PC-9 (cell line): ENCODE data around the gene TMEM171. TPM values are rescaled to one million over a fixed set of nuclear protein-coding genes. Genes with fewer than 3 reads are reported as not detected.

Experiments used
- BruUV-seq: library from RNA; stranded (reverse); fragments of 400-500 nt; replicated peaks from 2 replicates; lab custom pipeline; 2021; lab: Mats Ljungman, UMichigan
- CTCF ChIA-PET: fragments of 300-600 bp; sonication (Branson Sonifier 250); formaldehyde crosslinking; loops from one replicate; lab custom pipeline; 2022; ENCODE audit warnings: antibody characterized with exemption; lab: Charles Lee
- POLR2A ChIA-PET: fragments of 300-600 bp; sonication (Branson Sonifier 250); formaldehyde crosslinking; loops from one replicate; lab custom pipeline; 2022; ENCODE audit warnings: antibody characterized with exemption; ENCODE audit not compliant: unreplicated experiment; lab: Charles Lee
- DNase-seq, 2 experiments: peaks; one replicate each; pipeline versions ENCODE4 v3.0.0 to v3.0.0-alpha.2; 2015 to 2022; ENCODE audit warnings: mixed read lengths in 1 of 2
- H2AFZ ChIP-seq: fragments of 200-600 bp; sonication (generic); 2 replicates; pipeline ENCODE4 v1.8.1; 2017; ENCODE audit warnings: antibody characterized with exemption
- H3F3A ChIP-seq: fragments of 200-600 bp; sonication (generic); 2 replicates; pipeline ENCODE4 v1.8.1; 2017; ENCODE audit warnings: antibody characterized with exemption, mild to moderate bottlenecking, low read depth; ENCODE audit not compliant: insufficient read depth
- H3K27ac ChIP-seq: fragments of 200-600 bp; sonication (generic); 2 replicates; pipeline ENCODE4 v1.6.1; 2016; ENCODE audit warnings: mixed run types
- H3K27me3 ChIP-seq: fragments of 200-600 bp; sonication (generic); 2 replicates; pipeline ENCODE4 v1.6.1; 2016; ENCODE audit warnings: low read depth, mixed run types; ENCODE audit not compliant: insufficient read depth
- H3K36me3 ChIP-seq: fragments of 200-600 bp; sonication (generic); 2 replicates; pipeline ENCODE4 v1.6.1; 2016; ENCODE audit warnings: low read depth, mixed run types
- H3K4me1 ChIP-seq: fragments of 200-600 bp; sonication (generic); replicated peaks from 2 replicates; pipeline ENCODE4 v1.6.1; 2016; ENCODE audit warnings: mixed run types; ENCODE audit not compliant: insufficient read depth
- H3K4me2 ChIP-seq: fragments of 200-600 bp; sonication (generic); 2 replicates; pipeline ENCODE4 v1.6.1; 2017; ENCODE audit warnings: mixed run types
- H3K4me3 ChIP-seq: fragments of 200-600 bp; sonication (generic); 2 replicates; pipeline ENCODE4 v1.6.1; 2016; ENCODE audit warnings: mixed run types
- H3K79me2 ChIP-seq: fragments of 200-600 bp; sonication (generic); 2 replicates; pipeline ENCODE4 v1.6.1; 2017; ENCODE audit warnings: low read depth, mixed run types
- H3K9me2 ChIP-seq: fragments of 200-600 bp; sonication (generic); 2 replicates; pipeline ENCODE4 v1.8.1; 2017; ENCODE audit warnings: mild to moderate bottlenecking; ENCODE audit not compliant: insufficient read depth
- H3K9me3 ChIP-seq: fragments of 200-600 bp; sonication (generic); 2 replicates; pipeline ENCODE4 v1.8.1; 2016; ENCODE audit warnings: low read depth; ENCODE audit not compliant: insufficient read depth
- H4K20me1 ChIP-seq: fragments of 200-600 bp; sonication (generic); 2 replicates; pipeline ENCODE4 v1.8.1; 2017; ENCODE audit not compliant: insufficient read depth
- EZH2 ChIP-seq: fragments of 200-600 bp; sonication (generic); IDR thresholded peaks from 2 replicates; pipeline ENCODE4 v1.8.0; 2017; ENCODE audit warnings: antibody characterized with exemption, low read depth
- intact Hi-C: fragments of 100-400 bp; cut with micrococcal nuclease; formaldehyde crosslinking; loops from one replicate; pipeline ENCODE4 v1.10.0; 2022; ENCODE audit not compliant: unreplicated experiment
- total RNA-seq: library from RNA; stranded (reverse); gene quantifications from 2 replicates; pipeline ENCODE4 v1.2.3, GENCODE V29; 2021
- TF ChIP-seq, protein P1 (sequence below): fragments of 200-600 bp; sonication (generic); conservative IDR thresholded peaks from 2 replicates; pipeline ENCODE4 v1.6.1; 2017; ENCODE audit warnings: mixed run types, antibody characterized with exemption, mild to moderate bottlenecking, moderate library complexity

TMEM171 gene
- total RNA-seq, 1 experiment from 2014 or later = 7.8 TPM

DNA sequence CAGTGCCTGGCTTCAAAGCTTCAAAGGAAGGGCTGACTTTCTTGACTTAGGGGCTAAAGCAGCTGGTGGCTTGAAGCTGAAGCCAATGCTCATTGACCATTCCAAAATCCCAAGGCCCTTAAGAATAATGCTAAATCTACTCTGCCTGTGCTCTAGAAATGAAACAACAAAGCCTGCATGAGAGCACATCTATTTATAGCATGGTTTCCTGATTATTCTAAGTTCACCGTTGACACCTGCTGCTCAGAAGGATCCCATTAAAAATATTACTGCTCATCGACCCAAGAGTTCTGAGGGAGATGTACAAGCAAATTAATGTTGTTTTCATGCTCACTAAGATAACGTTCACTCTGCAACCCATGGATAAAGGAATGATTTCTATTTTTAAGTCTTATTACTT lies 59.4 kb downstream of the TMEM171 start:
- CTCF ChIA-PET = no interaction called here
- intact Hi-C loops = no loop called here
- Histone ChIP-seq H3K4me1 (no peaks in the 10 kb centered on the region), H3K79me2 (no peaks in the 10 kb centered on the region), H3K4me3 (no peak overlapping the region), H3K36me3 (no peaks in the 10 kb centered on the region), H3K9me2 (no peaks in the 10 kb centered on the region), H3K27me3 (no peaks in the 10 kb centered on the region), H3K4me2 (no peak overlapping the region), H3K9me3 (no peaks in the 10 kb centered on the region; the same call in 1 of the 2 replicates), H2AFZ (no peak overlapping the region), H4K20me1 (no peaks in the 10 kb centered on the region), H3K27ac (no peak overlapping the region), H3F3A (no peaks in the 10 kb centered on the region)
- TF ChIP-seq, protein P1, sequence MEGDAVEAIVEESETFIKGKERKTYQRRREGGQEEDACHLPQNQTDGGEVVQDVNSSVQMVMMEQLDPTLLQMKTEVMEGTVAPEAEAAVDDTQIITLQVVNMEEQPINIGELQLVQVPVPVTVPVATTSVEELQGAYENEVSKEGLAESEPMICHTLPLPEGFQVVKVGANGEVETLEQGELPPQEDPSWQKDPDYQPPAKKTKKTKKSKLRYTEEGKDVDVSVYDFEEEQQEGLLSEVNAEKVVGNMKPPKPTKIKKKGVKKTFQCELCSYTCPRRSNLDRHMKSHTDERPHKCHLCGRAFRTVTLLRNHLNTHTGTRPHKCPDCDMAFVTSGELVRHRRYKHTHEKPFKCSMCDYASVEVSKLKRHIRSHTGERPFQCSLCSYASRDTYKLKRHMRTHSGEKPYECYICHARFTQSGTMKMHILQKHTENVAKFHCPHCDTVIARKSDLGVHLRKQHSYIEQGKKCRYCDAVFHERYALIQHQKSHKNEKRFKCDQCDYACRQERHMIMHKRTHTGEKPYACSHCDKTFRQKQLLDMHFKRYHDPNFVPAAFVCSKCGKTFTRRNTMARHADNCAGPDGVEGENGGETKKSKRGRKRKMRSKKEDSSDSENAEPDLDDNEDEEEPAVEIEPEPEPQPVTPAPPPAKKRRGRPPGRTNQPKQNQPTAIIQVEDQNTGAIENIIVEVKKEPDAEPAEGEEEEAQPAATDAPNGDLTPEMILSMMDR = no peak
- no peak for TF ChIP-seq EZH2
- POLR2A ChIA-PET = no interaction called here
- DNase-seq = no peak
- no TSS peak for BruUV-seq

DNA sequence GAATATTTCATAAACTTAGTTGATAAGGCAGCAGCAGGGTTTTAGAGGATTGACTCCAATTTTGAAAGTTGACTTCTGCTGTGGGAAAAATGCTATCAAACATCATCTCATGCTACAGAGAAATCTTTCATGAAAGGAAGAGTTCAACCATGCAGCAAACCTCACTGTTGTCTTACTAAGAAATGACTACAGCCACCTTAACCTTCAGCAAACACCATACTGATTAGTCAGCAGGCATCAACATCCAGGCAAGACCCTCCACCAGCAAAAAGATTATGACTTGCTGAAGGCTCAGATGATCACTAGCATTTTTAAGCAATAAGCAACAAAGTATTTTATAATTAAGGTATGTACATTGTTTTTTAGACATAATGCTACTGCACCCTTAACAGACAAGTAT lies 60.2 kb downstream of the TMEM171 start:
- ChIA-PET POLR2A (no interaction called here), CTCF (no interaction called here)
- Histone ChIP-seq H3F3A (no peaks in the 10 kb centered on the region), H2AFZ (no peak overlapping the region), H3K27me3 (no peaks in the 10 kb centered on the region), H3K4me1 (no peaks in the 10 kb centered on the region), H4K20me1 (no peaks in the 10 kb centered on the region), H3K4me3 (no peak overlapping the region), H3K27ac (no peak overlapping the region), H3K79me2 (no peaks in the 10 kb centered on the region), H3K4me2 (no peak overlapping the region), H3K9me3 (no peaks in the 10 kb centered on the region; the same call in none of the 2 replicates), H3K9me2 (no peaks in the 10 kb centered on the region; the same call in 1 of the 2 replicates), H3K36me3 (no peaks in the 10 kb centered on the region)
- intact Hi-C loops = no loop called here
- DNase-seq = no peak
- BruUV-seq = no TSS peak
- TF ChIP-seq, protein P1 = no peak
- no peak for TF ChIP-seq EZH2

Other genes starting within 250 kb of the TMEM171 start
- gene FCHO2, start 164.5 kb upstream of the TMEM171 start, total RNA-seq = 13.6 and 26.1 TPM in 2 replicates
- gene TMEM174, start 52.6 kb downstream of the TMEM171 start, total RNA-seq = not detected in 2 replicates